Mesodermal cell (in vitro differentiated cells): Measurements from ENCODE around the gene BCDIN3D.
"Not testable (repeated sequence)": the region's sequence is repeated elsewhere in the genome, so short reads cannot be mapped to it uniquely, and the experiment has no call there.

Source experiments
- H3K27ac ChIP-seq: 2 replicates; pipeline ENCODE4 v1.7.0; 2013; ENCODE audit warnings: mild to moderate bottlenecking, low read depth, low read length, moderate library complexity; ENCODE audit not compliant: severe bottlenecking
- H3K36me3 ChIP-seq: 2 replicates; pipeline ENCODE4 v1.7.1; 2013; ENCODE audit warnings: mild to moderate bottlenecking, low read length, moderate library complexity; ENCODE audit not compliant: control insufficient read depth, insufficient read depth
- H3K4me1 ChIP-seq: one replicate; pipeline ENCODE4 v1.7.1; 2013; ENCODE audit warnings: mild to moderate bottlenecking, low read length; ENCODE audit not compliant: insufficient read depth, control insufficient read depth, poor library complexity, severe bottlenecking
- H3K4me3 ChIP-seq: 2 replicates; pipeline ENCODE4 v1.7.0; 2013; ENCODE audit warnings: low read length, control low read depth, mild to moderate bottlenecking; ENCODE audit not compliant: insufficient read depth, poor library complexity, severe bottlenecking; ENCODE audit errors: extremely low read depth
- H3K9me3 ChIP-seq: 2 replicates; pipeline ENCODE4 v1.7.1; 2013; ENCODE audit warnings: mild to moderate bottlenecking, low read length, moderate library complexity; ENCODE audit not compliant: control insufficient read depth
- WGBS, 2 experiments: methylation state at CpG; one replicate each; pipeline ENCODE4 v1.1.5; 2013; ENCODE audit warnings: missing lambda C conversion rate in 2 of 2; ENCODE audit not compliant: insufficient coverage in 2 of 2; 5-methylcytosine and 5-hydroxymethylcytosine counted together

BCDIN3D gene

GRCh38 chr12:49885663-49886461 is 43.0 kb upstream of the BCDIN3D start:
- no peaks in the 10 kb centered on the region for H3K36me3 ChIP-seq
- H3K9me3 ChIP-seq: no peaks in the 10 kb centered on the region
- WGBS, 2 experiments: 85 to 93% methylated on average over 9 to 15 of the region's 16 CpGs
- no peak overlapping the region for H3K27ac ChIP-seq
- no peak overlapping the region for H3K4me3 ChIP-seq
- H3K4me1 ChIP-seq: peaks cover 16% of the 10 kb centered on the region

DNA sequence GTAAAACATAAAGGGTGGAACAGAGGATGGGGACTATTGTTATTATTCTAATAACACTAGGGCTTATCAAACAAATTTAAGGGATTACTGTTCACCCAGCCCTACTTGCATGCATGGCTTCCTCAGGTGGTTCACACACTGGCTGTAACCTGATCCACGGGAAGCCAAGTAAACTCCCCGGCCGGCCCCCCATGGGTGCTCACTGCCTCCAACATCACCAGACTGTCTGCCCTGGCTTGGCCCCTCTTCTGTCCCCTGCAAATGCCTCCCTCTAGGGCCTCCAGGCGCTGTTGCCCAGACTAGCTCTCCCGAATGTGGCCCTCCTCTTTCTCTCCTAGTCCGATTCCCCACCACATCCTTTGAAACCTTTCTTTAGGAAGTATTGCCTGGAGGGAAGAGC is 42.2 kb upstream of the BCDIN3D start:
- Histone ChIP-seq H3K9me3 (no peaks in the 10 kb centered on the region), H3K36me3 (no peaks in the 10 kb centered on the region), H3K4me3 (no peak overlapping the region), H3K27ac (no peak overlapping the region), H3K4me1 (peaks cover 16% of the 10 kb centered on the region)
- 43 to 50% methylated on average over 1 to 5 of the region's 6 CpGs for WGBS, 2 experiments

DNA sequence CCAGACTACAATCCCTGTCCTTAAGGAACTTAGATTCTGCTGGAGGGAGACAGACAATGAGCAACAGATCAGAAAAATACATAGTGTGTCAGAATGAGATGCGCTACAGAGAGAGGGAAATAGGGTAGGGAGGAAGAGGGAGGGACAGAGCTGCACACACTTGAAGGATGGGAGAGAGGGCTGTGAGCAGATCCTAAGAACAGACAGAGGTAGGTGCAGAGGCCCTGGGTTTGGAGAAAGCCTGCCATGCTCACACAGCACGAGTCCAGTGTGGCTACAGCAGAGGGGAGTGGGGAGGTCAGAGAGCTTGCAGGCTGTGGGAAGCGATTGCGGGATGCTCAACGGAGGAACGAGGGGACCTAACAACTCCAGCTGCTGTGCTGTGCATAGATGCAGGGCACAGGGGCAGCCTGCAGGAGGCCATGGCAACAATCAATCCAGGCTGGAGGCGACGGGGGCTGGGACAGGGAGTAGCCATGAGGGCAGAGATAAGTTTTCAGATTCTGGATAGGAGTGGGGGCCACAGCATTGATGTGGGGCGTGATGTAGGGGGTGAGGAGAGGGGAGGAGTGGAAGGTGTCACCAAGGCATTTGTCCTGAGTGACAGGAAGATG is 40.1 kb upstream of the BCDIN3D start:
- no peak overlapping the region for H3K4me3 ChIP-seq
- no peaks in the 10 kb centered on the region for H3K36me3 ChIP-seq
- H3K4me1 ChIP-seq: peaks cover 16% of the 10 kb centered on the region
- 47 to 48% methylated on average over 7 to 9 of the region's 9 CpGs for WGBS, 2 experiments
- peak overlapping the region; percentile 2 for H3K27ac ChIP-seq
- no peaks in the 10 kb centered on the region for H3K9me3 ChIP-seq

GRCh38 chr12:49882248-49882850 is 39.4 kb upstream of the BCDIN3D start:
- H3K9me3 ChIP-seq: no peaks in the 10 kb centered on the region
- no peak overlapping the region for H3K4me3 ChIP-seq
- H3K4me1 ChIP-seq: peaks cover 16% of the 10 kb centered on the region
- WGBS, 2 experiments: 36 to 58% methylated on average over 5 to 7 of the region's 8 CpGs
- peak overlapping the region; percentile 2 for H3K27ac ChIP-seq
- H3K36me3 ChIP-seq: no peaks in the 10 kb centered on the region

GRCh38 chr12:49881415-49882247 is 38.7 kb upstream of the BCDIN3D start:
- no peak overlapping the region for H3K4me3 ChIP-seq
- H3K27ac ChIP-seq: no peak overlapping the region
- H3K9me3 ChIP-seq: no peaks in the 10 kb centered on the region
- peaks cover 16% of the 10 kb centered on the region for H3K4me1 ChIP-seq
- WGBS, 2 experiments: 94 to 95% methylated on average over 7 to 8 of the region's 16 CpGs
- no peaks in the 10 kb centered on the region for H3K36me3 ChIP-seq

GRCh38 chr12:49880756-49881414 is 38.0 kb upstream of the BCDIN3D start:
- Histone ChIP-seq H3K4me3 (no peak overlapping the region), H3K36me3 (no peaks in the 10 kb centered on the region), H3K9me3 (no peaks in the 10 kb centered on the region), H3K4me1 (peaks cover 16% of the 10 kb centered on the region), H3K27ac (no peak overlapping the region)
- WGBS, 2 experiments: 95 to 96% methylated on average over 5 of the region's 5 CpGs

DNA sequence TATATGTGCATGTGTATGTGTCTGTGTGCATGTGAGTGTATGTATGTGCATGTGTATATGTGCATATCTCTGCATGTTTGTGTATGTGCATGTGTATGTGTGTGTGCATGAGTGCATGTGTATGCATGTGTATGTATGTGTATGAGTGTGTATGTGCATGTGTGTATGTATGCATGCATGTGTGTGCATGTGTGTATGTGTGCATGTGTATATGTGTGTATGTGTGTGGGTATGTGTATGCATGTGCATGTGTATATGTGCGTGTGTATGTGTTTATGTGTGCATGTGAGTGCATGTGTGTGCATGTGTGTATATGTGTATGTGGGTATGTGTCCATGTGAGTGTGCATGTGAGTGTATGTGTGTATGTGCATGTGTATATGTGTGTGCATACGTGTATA is 36.2 kb upstream of the BCDIN3D start:
- H3K9me3 ChIP-seq, H3K27ac ChIP-seq, H3K4me3 ChIP-seq, H3K36me3 ChIP-seq: not testable (repeated sequence)
- 100% methylated on average over 1 to 2 of the region's 2 CpGs for WGBS, 2 experiments
- peaks cover 16% of the 10 kb centered on the region for H3K4me1 ChIP-seq

DNA sequence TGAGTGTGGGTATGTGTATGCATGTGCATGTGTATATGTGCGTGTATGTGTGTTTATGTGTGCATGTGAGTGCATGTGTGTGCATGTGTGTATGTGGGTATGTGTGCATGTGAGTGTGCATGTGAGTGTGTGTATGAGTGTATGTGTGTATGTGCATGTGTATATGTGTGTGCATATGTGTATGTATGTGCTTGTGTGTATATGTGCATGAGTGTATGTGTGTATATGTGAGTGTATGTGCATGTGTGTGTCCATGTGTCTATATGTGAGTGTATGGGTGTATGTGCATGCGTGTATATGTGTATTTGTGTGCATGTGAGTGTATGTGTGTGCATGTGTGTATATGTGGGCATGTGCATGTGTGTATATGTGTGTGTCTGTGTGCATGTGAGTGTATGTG is 35.1 kb upstream of the BCDIN3D start:
- Histone ChIP-seq H3K36me3 (no peaks in the 10 kb centered on the region), H3K27ac (no peak overlapping the region), H3K9me3 (no peaks in the 10 kb centered on the region), H3K4me1 (peaks cover 10% of the 10 kb centered on the region), H3K4me3 (no peak overlapping the region)
- WGBS, 2 experiments: 14% methylated on average over 1 of the region's 2 CpGs; no CpG with 5 or more reads in 1 of the 2 experiments

DNA sequence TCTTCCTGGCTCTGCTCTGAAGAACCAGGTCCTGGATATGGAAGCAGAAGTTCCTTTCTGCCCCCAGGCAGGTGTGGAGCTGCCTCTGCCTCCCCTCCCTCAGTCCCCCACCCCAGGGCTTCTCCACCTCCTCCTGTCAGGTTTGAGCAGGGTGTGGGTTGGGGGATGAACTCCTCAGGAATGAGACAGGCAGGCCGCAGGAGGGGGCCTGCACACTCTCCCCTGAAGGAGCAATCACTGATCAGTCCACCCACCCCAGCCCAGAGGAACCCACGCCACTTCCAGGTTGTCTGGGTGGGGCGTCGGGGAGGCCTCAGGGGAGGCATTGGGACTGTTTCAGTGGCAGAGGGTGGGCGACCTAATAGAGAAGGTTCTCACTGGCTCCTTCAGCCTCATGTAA is 34.2 kb upstream of the BCDIN3D start:
- no peaks in the 10 kb centered on the region for H3K36me3 ChIP-seq
- WGBS, 2 experiments: 90 to 91% methylated on average over 3 of the region's 5 CpGs
- peaks cover 2% of the 10 kb centered on the region for H3K4me1 ChIP-seq
- no peak overlapping the region for H3K27ac ChIP-seq
- no peaks in the 10 kb centered on the region for H3K9me3 ChIP-seq
- H3K4me3 ChIP-seq: no peak overlapping the region

- no peaks in the 10 kb centered on the region for H3K4me1 ChIP-seq
- H3K36me3 ChIP-seq: no peaks in the 10 kb centered on the region
- WGBS, 2 experiments: 90 to 95% methylated on average over 3 of the region's 3 CpGs
- H3K9me3 ChIP-seq: no peaks in the 10 kb centered on the region
- H3K4me3 ChIP-seq: no peak overlapping the region
- H3K27ac ChIP-seq: no peak overlapping the region
Measured at GRCh38 chr12:49876070-49876469, 33.2 kb upstream of the BCDIN3D start.
